Measurements from ENCODE around the gene FSTL3.

GRCh38 chr19:640606-641189, 35.5 kb upstream of the FSTL3 start:
- TF ChIP-seq CTCF (IDR thresholded peaks at IDR 0.05): no peak
- TF ChIP-seq POLR2A (IDR thresholded peaks at IDR 0.05): no peak
